Panc1 (cell line): ENCODE data around the gene DYRK1A. TPM values are rescaled to one million over a fixed set of nuclear protein-coding genes. Genes with fewer than 3 reads are reported as not detected.

Experiments
- ATAC-seq: fragments of 200-7000 bp; cut with Tn5 transposase; 2 replicates; pipeline ENCODE4 v1.9.1; 2020; ENCODE audit warnings: mild to moderate bottlenecking, moderate library complexity
- BruUV-seq: library from RNA; stranded (reverse); fragments of 400-500 nt; replicated peaks from 2 replicates; lab custom pipeline; 2021; lab: Mats Ljungman, UMichigan
- CTCF ChIA-PET: fragments of 300-600 bp; sonication (Branson Sonifier 250); formaldehyde crosslinking; loops from one replicate; lab custom pipeline; 2022; ENCODE audit warnings: antibody characterized with exemption; lab: Charles Lee
- POLR2A ChIA-PET: fragments of 300-600 bp; sonication (Branson Sonifier 250); formaldehyde crosslinking; loops from one replicate; lab custom pipeline; 2022; ENCODE audit warnings: antibody characterized with exemption; lab: Charles Lee
- DNase-seq: peaks from one replicate; pipeline ENCODE4 v3.0.0-alpha.2; 2010; ENCODE audit warnings: low read depth, low spot score
- H3K27ac ChIP-seq: 2 replicates; pipeline ENCODE4 v1.5.1; 2011; ENCODE audit warnings: mild to moderate bottlenecking, low read length, inconsistent platforms
- H3K27me3 ChIP-seq: fragments of 200-500 bp; sonication (Bioruptor generic); 2 replicates; pipeline ENCODE4 v1.6.0; 2014; ENCODE audit warnings: low read length, inconsistent platforms; ENCODE audit not compliant: control insufficient read depth, insufficient read depth
- H3K36me3 ChIP-seq: fragments of 200-500 bp; sonication (Bioruptor generic); 2 replicates; pipeline ENCODE4 v1.5.1; 2014; ENCODE audit warnings: inconsistent platforms, mild to moderate bottlenecking, low read length, moderate library complexity; ENCODE audit not compliant: control insufficient read depth, insufficient read depth
- H3K4me1 ChIP-seq: 2 replicates; pipeline ENCODE4 v1.5.1; 2011; ENCODE audit warnings: inconsistent platforms, mild to moderate bottlenecking, low read length, moderate library complexity; ENCODE audit not compliant: control insufficient read depth, insufficient read depth
- H3K4me3 ChIP-seq, 2 experiments: 2 replicates each; pipeline ENCODE4 v1.5.1; 2011 to 2012; ENCODE audit warnings: low read depth in 2 of 2, low read length in 2 of 2, mild to moderate bottlenecking in 2 of 2, inconsistent platforms in 1 of 2, moderate library complexity in 1 of 2
- H3K9me3 ChIP-seq: fragments of 200-500 bp; sonication (Bioruptor generic); 2 replicates; pipeline ENCODE4 v1.5.1; 2014; ENCODE audit warnings: low read depth, mild to moderate bottlenecking, inconsistent platforms, low read length, moderate library complexity; ENCODE audit not compliant: control insufficient read depth, insufficient read depth
- CTCF ChIP-seq: fragments of 450-650 bp; IDR thresholded peaks from 2 replicates; pipeline ENCODE4 v1.5.1; 2017; ENCODE audit warnings: mild to moderate bottlenecking
- POLR2AphosphoS5 ChIP-seq: IDR thresholded peaks from 2 replicates; pipeline ENCODE4 v1.6.1; 2012; ENCODE audit warnings: mild to moderate bottlenecking, low read depth, low read length, moderate library complexity
- REST ChIP-seq, 2 experiments: IDR thresholded peaks; 2 replicates each; pipeline ENCODE4 v1.6.1; 2011 to 2012; ENCODE audit warnings: low read depth in 2 of 2, control low read depth in 1 of 2, low read length in 1 of 2, mild to moderate bottlenecking in 1 of 2, moderate library complexity in 1 of 2; ENCODE audit not compliant: insufficient read depth in 1 of 2
- SIN3A ChIP-seq: IDR thresholded peaks from 2 replicates; pipeline ENCODE4 v1.6.1; 2012; ENCODE audit warnings: low read depth, mild to moderate bottlenecking, low read length, moderate library complexity, borderline replicate concordance; ENCODE audit not compliant: insufficient read depth
- TCF7L2 ChIP-seq: IDR thresholded peaks from 2 replicates; pipeline ENCODE4 v1.6.1; 2011; ENCODE audit warnings: mild to moderate bottlenecking, low read depth, low read length, inconsistent platforms
- in situ Hi-C: cut with HindIII; loops from 2 replicates; pipeline ENCODE4 v1.10.0; 2016; ENCODE audit warnings: low sequenced_read_pairs, low pct_unique_long_range_greater_than_20kb
- intact Hi-C: fragments of 100-400 bp; cut with micrococcal nuclease; formaldehyde crosslinking; loops from one replicate; pipeline ENCODE4 v1.10.0; 2022; ENCODE audit not compliant: unreplicated experiment
- total RNA-seq: library from RNA; stranded (reverse); gene quantifications from one replicate; pipeline ENCODE4 v1.2.1, GENCODE V29; 2021; ENCODE audit not compliant: unreplicated experiment

Gene DYRK1A
- total RNA-seq, 1 experiment from 2014 or later = 36.1 TPM

GRCh38 chr21:37516998-37517397 is 150.4 kb downstream of the DYRK1A start:
- BruUV-seq = no TSS peak

GRCh38 chr21:37520801-37521200 is 154.2 kb downstream of the DYRK1A start:
- in situ Hi-C loops (no loop called here), intact Hi-C loops (no loop called here)
- DNase-seq (no peak), ATAC-seq (no peak)
- H3K4me1 ChIP-seq = no peaks in the 10 kb centered on the region
- H3K27ac ChIP-seq = no peak overlapping the region
- no TSS peak for BruUV-seq
- CTCF ChIA-PET = no interaction called here
- H3K36me3 ChIP-seq = no peaks in the 10 kb centered on the region
- H3K27me3 ChIP-seq = no peaks in the 10 kb centered on the region
- H3K4me3 ChIP-seq = no peak overlapping the region
- no peaks in the 10 kb centered on the region for H3K9me3 ChIP-seq
- POLR2A ChIA-PET = no interaction called here
- TF ChIP-seq SIN3A (no peak), POLR2AphosphoS5 (no peak), TCF7L2 (no peak), CTCF (no peak), REST (IDR thresholded peaks at IDR 0.05; ENCODE audit: insufficient read depth in 1 of 2, low read depth in 2 of 2, low read length in 1 of 2) (no peak)

More at GRCh38 chr21:37516998-37517397, 150.4 kb downstream of the DYRK1A start:
- in situ Hi-C loops (no loop called here), intact Hi-C loops (no loop called here)
- no peak for TF ChIP-seq SIN3A
- no peak for TF ChIP-seq TCF7L2
- peaks cover 9% of the 10 kb centered on the region; the same call in 1 of the 2 replicates for H3K36me3 ChIP-seq
- H3K9me3 ChIP-seq = no peaks in the 10 kb centered on the region
- ATAC-seq (no peak), DNase-seq (no peak)
- no peaks in the 10 kb centered on the region for H3K4me1 ChIP-seq
- no peak overlapping the region for H3K27ac ChIP-seq
- H3K27me3 ChIP-seq = no peaks in the 10 kb centered on the region
- H3K4me3 ChIP-seq = no peak overlapping the region
- POLR2A ChIA-PET = no interaction called here
- CTCF ChIA-PET = no interaction called here

- BruUV-seq = no TSS peak
- CTCF ChIA-PET = no interaction called here
- intact Hi-C loops = no loop called here
Observed at GRCh38 chr21:37521658-37522057, 155.1 kb downstream of the DYRK1A start.

More at GRCh38 chr21:37521658-37522057, 155.1 kb downstream of the DYRK1A start:
- H3K27ac ChIP-seq = no peak overlapping the region
- H3K4me1 ChIP-seq = no peaks in the 10 kb centered on the region
- no peak for DNase-seq
- in situ Hi-C loops = no loop called here
- POLR2A ChIA-PET = no interaction called here
- H3K9me3 ChIP-seq = no peaks in the 10 kb centered on the region
- H3K27me3 ChIP-seq = no peaks in the 10 kb centered on the region
- TF ChIP-seq REST (IDR thresholded peaks at IDR 0.05; ENCODE audit: insufficient read depth in 1 of 2, low read depth in 2 of 2, low read length in 1 of 2) = no peak
- no peak for TF ChIP-seq TCF7L2
- no peak for TF ChIP-seq SIN3A
- no peak for TF ChIP-seq POLR2AphosphoS5
- TF ChIP-seq CTCF = no peak
- H3K4me3 ChIP-seq = no peak overlapping the region
- ATAC-seq = no peak
- no peaks in the 10 kb centered on the region for H3K36me3 ChIP-seq
